Heart left ventricle (tissue), 16 donors: ENCODE measurements around the gene PREP. TPM values are rescaled to one million over a fixed set of nuclear protein-coding genes. Genes with fewer than 3 reads are reported as not detected.

ENCODE experiments used
- ATAC-seq, 4 donors: fragments of 200-7000 bp; cut with Tn5 transposase; one replicate each; pipeline ENCODE4 v1.9.1; 2020 to 2022; ENCODE audit warnings: moderate library complexity in 4 of 4, mild to moderate bottlenecking in 3 of 4, moderate number of reproducible peaks in 1 of 4
- DNase-seq, 5 donors: peaks; one replicate each; pipeline ENCODE4 v3.0.0-alpha.2; 2020
- H3K27ac ChIP-seq, 12 donors: fragments of 200-600 bp; sonication (generic) in 4 of 12; one replicate each; pipeline versions ENCODE4 v1.5.0 to v1.8.0; 2016 to 2022; ENCODE audit warnings: mild to moderate bottlenecking in 2 of 12
- H3K27me3 ChIP-seq, 9 donors: fragments of 200-600 bp; sonication (generic) in 2 of 9; one replicate each; pipeline versions ENCODE4 v1.5.1 to v1.8.0; 2016 to 2022; ENCODE audit warnings: mild to moderate bottlenecking in 3 of 9
- H3K36me3 ChIP-seq, 9 donors: fragments of 200-600 bp; sonication (generic) in 2 of 9; one replicate each; pipeline versions ENCODE4 v1.5.0 to v1.8.0; 2018 to 2022; ENCODE audit warnings: mild to moderate bottlenecking in 2 of 9
- H3K4me1 ChIP-seq, 12 donors: fragments of 200-600 bp; sonication (generic) in 4 of 12; one replicate each; pipeline versions ENCODE4 v1.5.0 to v1.8.0; 2016 to 2022; ENCODE audit warnings: mild to moderate bottlenecking in 3 of 12
- H3K4me3 ChIP-seq, 12 donors: fragments of 200-600 bp; sonication (generic) in 4 of 12; one replicate each; pipeline versions ENCODE4 v1.5.0 to v1.8.0; 2017 to 2022; ENCODE audit warnings: mild to moderate bottlenecking in 9 of 12, moderate library complexity in 4 of 12
- H3K9me3 ChIP-seq, 12 donors: fragments of 200-600 bp; sonication (generic) in 4 of 12; one replicate each; pipeline versions ENCODE4 v1.5.0 to v1.8.0; 2016 to 2022; ENCODE audit warnings: mild to moderate bottlenecking in 1 of 12
- CTCF ChIP-seq, 12 donors: fragments of 200-600 bp; sonication (generic) in 4 of 12; IDR thresholded peaks; one replicate each; pipeline versions ENCODE4 v1.5.0 to v1.8.0; 2018 to 2022; ENCODE audit warnings: antibody characterized with exemption in 12 of 12, mild to moderate bottlenecking in 5 of 12
- POLR2A ChIP-seq, 2 donors: fragments of 450-650 bp; IDR thresholded peaks; one replicate each; pipeline ENCODE4 v1.6.1; 2017; ENCODE audit warnings: antibody characterized with exemption in 2 of 2, mild to moderate bottlenecking in 2 of 2, moderate library complexity in 2 of 2
- WGBS, 4 donors: extraction: QIAGEN DNeasy Blood & Tissue Kit in 2 of 4; methylation state at CpG; one replicate each; pipeline versions ENCODE4 v1.1.5 to v1.1.7; 2013 to 2018; 5-methylcytosine and 5-hydroxymethylcytosine counted together
- intact Hi-C, 10 donors: fragments of 100-400 bp; cut with DNase I; formaldehyde crosslinking; loops; one replicate each; pipeline versions ENCODE4 v1.11.1 to v1.14.2; 2022
- polyA plus RNA-seq, 2 donors: library from polyadenylated mRNA; stranded (reverse); fragments of 200-250 nt; gene quantifications; one replicate each; pipeline ENCODE4 v1.2.3, GENCODE V29; 2013
- total RNA-seq, 9 donors: library from RNA; depleted of rRNA in 2 of 9; stranded (reverse); fragments of >200 nt in 2 of 9; fragmentation: NEBNext Ultra II Directional in 3 of 9; extraction: Animal tissue kit (Norgen Biotek cat#: 25700) in 3 of 9; gene quantifications; one replicate each; pipeline versions ENCODE4 v1.1.0 to v1.2.4, GENCODE V29; 2016 to 2023
- donor health status: ischemic (EF 13 %, LVEDD 7.1; RV severe dilation, severe dysfunction).
- donor health status: healthy with polysubstance abuse.
- donor health status: DM: no; HTN: yes; CAD: no.
- donor health status: DM: no; HTN: no; CAD: no.
- donor health status: ischemic (EF 25% LVEDD 6.9; RV normal size, moderate dysfunction).
- donor health status: ischemic (EF 25% LVEDD 5.7; RV mildly dilated, moderate dysfunction).
- donor health status: healthy.
- donor health status: DM: yes; HTN: yes; CAD: no.
- donor health status: ischemic (EF 35%, LVEDD 5.7; RV mildly dilated, moderate dysfunction).
- donor health status: nonischemic (EF 11% LVEDD 7.7; RV severe dilation, severe dysfunction).
- donor health status: DM: yes; HTN: yes; CAD: no.
- donor health status: PGD.
- donor health status: ischemic (EF 29% LVEDD 5.4; RV normal size, mild dysfunction).
- donor health status: nonischemic (EF 23%, LVEDD 6.1; RV moderate dilation, normal function).

The PREP gene
- total and polyA plus RNA-seq, 11 donors = 13.1 to 35.9 (median 29.6) TPM

GRCh38 chr6:105304825-105305224, 98.1 kb downstream of the PREP start:
- no peaks in the 10 kb centered on the region for H3K9me3 ChIP-seq
- no peak for ATAC-seq
- H3K36me3 ChIP-seq = peaks cover 0 to 27% (median 7%) of the 10 kb centered on the region in 9 donors
- TF ChIP-seq CTCF (IDR thresholded peaks at IDR 0.05) = no peak
- TF ChIP-seq POLR2A (IDR thresholded peaks at IDR 0.05) = no peak
- no peak for DNase-seq
- H3K4me1 ChIP-seq = peaks cover 0 to 26% (median 8%) of the 10 kb centered on the region in 12 donors
- intact Hi-C loops = loop anchor here in 1 of 10 donors (10.0 kb wide), 1 partner anchor 50 kb away; no protein-coding TSS in a partner anchor
- H3K27me3 ChIP-seq = no peaks in the 10 kb centered on the region
- H3K27ac ChIP-seq = no peak overlapping the region
- H3K4me3 ChIP-seq = no peak overlapping the region

GRCh38 chr6:105304366-105304765, 98.5 kb downstream of the PREP start:
- DNase-seq (no peak), ATAC-seq (no peak)
- Histone ChIP-seq H3K36me3 (peaks cover 0 to 27% (median 7%) of the 10 kb centered on the region in 9 donors), H3K27me3 (no peaks in the 10 kb centered on the region), H3K9me3 (no peaks in the 10 kb centered on the region), H3K27ac (no peak overlapping the region), H3K4me3 (no peak overlapping the region), H3K4me1 (peaks cover 0 to 25% (median 8%) of the 10 kb centered on the region in 12 donors)
- TF ChIP-seq CTCF (IDR thresholded peaks at IDR 0.05) (no peak), POLR2A (IDR thresholded peaks at IDR 0.05) (no peak)
- intact Hi-C loops = loop anchor here in 1 of 10 donors (10.0 kb wide), 1 partner anchor 50 kb away; no protein-coding TSS in a partner anchor
- WGBS, 4 donors = 94 to 98% (median 96%) methylated on average over 3 of the region's 3 CpGs

- Histone ChIP-seq H3K9me3 (no peaks in the 10 kb centered on the region), H3K4me3 (no peak overlapping the region), H3K27me3 (no peaks in the 10 kb centered on the region), H3K27ac (no peak overlapping the region), H3K4me1 (peaks cover 0 to 19% (median 8%) of the 10 kb centered on the region in 12 donors), H3K36me3 (peaks cover 0 to 34% (median 7%) of the 10 kb centered on the region in 9 donors)
- intact Hi-C loops = loop anchor here in 1 of 10 donors (10.0 kb wide), 1 partner anchor 52 kb away; no protein-coding TSS in a partner anchor
- WGBS, 4 donors = 94 to 97% (median 96%) methylated on average over 16 of the region's 16 CpGs
- DNase-seq (no peak), ATAC-seq (no peak)
- TF ChIP-seq POLR2A (IDR thresholded peaks at IDR 0.05) = no peak
- TF ChIP-seq CTCF (IDR thresholded peaks at IDR 0.05) = no peak
These were observed 100.2 kb downstream of the PREP start for GRCh38 chr6:105302617-105303128.

- ATAC-seq = no peak
- H3K27ac ChIP-seq = peak overlapping the region in 10 of 12 donors; percentile 44 to 86 (median 69)
- intact Hi-C loops = loop anchor here in 1 of 10 donors (10.0 kb wide), 1 partner anchor 53 kb away; no protein-coding TSS in a partner anchor
These were observed 100.9 kb downstream of the PREP start for GRCh38 chr6:105301756-105302616.

More at GRCh38 chr6:105301756-105302616, 100.9 kb downstream of the PREP start:
- Histone ChIP-seq H3K36me3 (peaks cover 0 to 30% (median 7%) of the 10 kb centered on the region in 9 donors), H3K4me1 (peaks cover 0 to 19% (median 8%) of the 10 kb centered on the region in 12 donors), H3K9me3 (no peaks in the 10 kb centered on the region), H3K4me3 (no peak overlapping the region), H3K27me3 (no peaks in the 10 kb centered on the region)
- TF ChIP-seq CTCF (IDR thresholded peaks at IDR 0.05) (no peak), POLR2A (IDR thresholded peaks at IDR 0.05) (no peak)
- DNase-seq = no peak
- WGBS, 4 donors = 93 to 94% (median 94%) methylated on average over 18 of the region's 18 CpGs
